Measurements from ENCODE around the gene EEA1. TPM values are rescaled to one million over a fixed set of nuclear protein-coding genes. Genes with fewer than 3 reads are reported as not detected.

EEA1 gene
- total and polyA plus RNA-seq, 11 donors = 5.1 to 45.5 (median 28.5) TPM

DNA sequence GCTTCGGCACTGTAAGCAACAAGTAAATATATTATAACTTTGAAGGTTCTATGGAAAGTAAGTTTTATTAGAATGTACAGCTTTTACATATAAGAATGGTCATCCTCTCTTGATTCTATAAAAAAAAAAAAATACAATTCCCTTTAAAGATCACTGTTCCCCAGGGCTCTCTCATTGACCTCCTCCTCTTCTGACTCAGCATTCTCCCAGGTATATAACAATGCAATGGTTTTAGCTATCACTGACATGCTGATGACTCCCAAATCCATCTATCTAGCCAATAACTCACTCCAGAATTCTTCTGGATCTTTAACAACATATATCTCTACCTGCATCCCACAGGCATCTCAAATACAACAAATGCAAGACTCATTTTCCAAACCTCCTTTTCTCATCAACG, 62.7 kb downstream of the EEA1 start:
- Histone ChIP-seq H3K27ac (no peak overlapping the region), H3K36me3 (peaks cover 0 to 32% (median 18%) of the 10 kb centered on the region in 9 donors), H3K9me3 (no peaks in the 10 kb centered on the region), H3K27me3 (no peaks in the 10 kb centered on the region), H3K4me3 (no peak overlapping the region), H3K4me1 (peaks cover 0 to 12% (median 0%) of the 10 kb centered on the region in 12 donors)
- ATAC-seq = no peak
- intact Hi-C loops (cut with DNase I) = no loop called here
- TF ChIP-seq POLR2A (IDR thresholded peaks at IDR 0.05) = no peak
- TF ChIP-seq, protein P1, sequence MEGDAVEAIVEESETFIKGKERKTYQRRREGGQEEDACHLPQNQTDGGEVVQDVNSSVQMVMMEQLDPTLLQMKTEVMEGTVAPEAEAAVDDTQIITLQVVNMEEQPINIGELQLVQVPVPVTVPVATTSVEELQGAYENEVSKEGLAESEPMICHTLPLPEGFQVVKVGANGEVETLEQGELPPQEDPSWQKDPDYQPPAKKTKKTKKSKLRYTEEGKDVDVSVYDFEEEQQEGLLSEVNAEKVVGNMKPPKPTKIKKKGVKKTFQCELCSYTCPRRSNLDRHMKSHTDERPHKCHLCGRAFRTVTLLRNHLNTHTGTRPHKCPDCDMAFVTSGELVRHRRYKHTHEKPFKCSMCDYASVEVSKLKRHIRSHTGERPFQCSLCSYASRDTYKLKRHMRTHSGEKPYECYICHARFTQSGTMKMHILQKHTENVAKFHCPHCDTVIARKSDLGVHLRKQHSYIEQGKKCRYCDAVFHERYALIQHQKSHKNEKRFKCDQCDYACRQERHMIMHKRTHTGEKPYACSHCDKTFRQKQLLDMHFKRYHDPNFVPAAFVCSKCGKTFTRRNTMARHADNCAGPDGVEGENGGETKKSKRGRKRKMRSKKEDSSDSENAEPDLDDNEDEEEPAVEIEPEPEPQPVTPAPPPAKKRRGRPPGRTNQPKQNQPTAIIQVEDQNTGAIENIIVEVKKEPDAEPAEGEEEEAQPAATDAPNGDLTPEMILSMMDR (IDR thresholded peaks at IDR 0.05) = no peak
- WGBS, 4 donors = 88 to 99% (median 96%) methylated on average over 2 of the region's 2 CpGs
- DNase-seq = no peak

DNA sequence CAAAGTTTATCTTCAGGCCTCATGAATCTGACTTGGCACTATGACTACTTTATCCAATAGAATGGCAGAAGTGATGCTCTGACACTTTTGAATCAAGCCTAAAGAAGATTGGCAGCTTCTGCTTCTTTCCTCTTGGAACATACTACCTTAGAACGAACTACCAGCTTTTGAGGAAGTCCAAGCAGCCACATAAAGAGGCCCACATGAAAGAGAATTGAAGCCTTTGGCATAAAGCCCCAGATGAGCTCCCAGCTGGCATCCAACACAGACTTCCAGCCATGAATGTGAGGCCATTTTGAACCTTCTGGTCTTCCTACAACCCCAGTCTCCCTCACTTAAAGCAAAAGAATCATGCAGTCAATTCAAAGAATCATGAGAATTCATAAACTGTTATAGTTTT, 65.8 kb downstream of the EEA1 start:
- no peak for DNase-seq
- no peak for TF ChIP-seq POLR2A (IDR thresholded peaks at IDR 0.05)
- TF ChIP-seq, protein P1 (IDR thresholded peaks at IDR 0.05) = no peak
- H3K4me1 ChIP-seq = peaks cover 0 to 10% (median 0%) of the 10 kb centered on the region in 12 donors
- no peak overlapping the region for H3K27ac ChIP-seq
- WGBS, 4 donors = 71 to 85% (median 77%) methylated on average over 1 of the region's 1 CpG
- H3K36me3 ChIP-seq = peaks cover 0 to 37% (median 24%) of the 10 kb centered on the region in 9 donors
- H3K4me3 ChIP-seq = no peak overlapping the region
- H3K27me3 ChIP-seq = no peaks in the 10 kb centered on the region
- intact Hi-C loops (cut with DNase I) = loop anchor here in 1 of 10 donors (5.0 kb wide), 1 partner anchor 64 kb away; the partner anchor contains the start of gene EEA1
- no peaks in the 10 kb centered on the region for H3K9me3 ChIP-seq
- no peak for ATAC-seq

DNA sequence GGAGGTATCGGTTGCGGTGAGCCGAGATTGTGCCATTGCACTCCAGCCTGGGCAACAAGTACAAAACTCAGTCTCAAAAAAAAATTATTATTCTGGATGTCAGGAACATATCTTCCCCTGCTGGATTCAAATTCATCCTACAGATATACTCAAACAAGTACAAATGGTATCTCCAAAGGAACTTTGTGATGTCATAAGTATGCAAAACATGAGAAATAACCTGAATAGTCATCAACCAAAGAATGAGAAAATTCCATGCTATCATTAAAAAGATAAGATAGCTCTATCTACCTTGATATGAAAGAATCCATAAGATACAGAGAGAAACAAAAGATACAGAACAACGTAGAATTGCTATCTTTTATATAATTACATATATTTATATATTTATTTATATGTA, 67.7 kb downstream of the EEA1 start:
- no peak for TF ChIP-seq POLR2A (IDR thresholded peaks at IDR 0.05)
- TF ChIP-seq, protein P1 (IDR thresholded peaks at IDR 0.05) = no peak
- 89 to 95% (median 90%) methylated on average over 4 of the region's 4 CpGs for WGBS, 4 donors
- intact Hi-C loops (cut with DNase I) = loop anchor here in 1 of 10 donors (5.0 kb wide), 1 partner anchor 66 kb away; the partner anchor contains the start of gene EEA1
- Histone ChIP-seq H3K27ac (no peak overlapping the region), H3K9me3 (no peaks in the 10 kb centered on the region), H3K4me3 (no peak overlapping the region), H3K36me3 (peaks cover 0 to 54% (median 32%) of the 10 kb centered on the region in 9 donors), H3K27me3 (no peaks in the 10 kb centered on the region), H3K4me1 (peaks cover 0 to 6% (median 0%) of the 10 kb centered on the region in 12 donors)
- DNase-seq = no peak
- no peak for ATAC-seq

DNA sequence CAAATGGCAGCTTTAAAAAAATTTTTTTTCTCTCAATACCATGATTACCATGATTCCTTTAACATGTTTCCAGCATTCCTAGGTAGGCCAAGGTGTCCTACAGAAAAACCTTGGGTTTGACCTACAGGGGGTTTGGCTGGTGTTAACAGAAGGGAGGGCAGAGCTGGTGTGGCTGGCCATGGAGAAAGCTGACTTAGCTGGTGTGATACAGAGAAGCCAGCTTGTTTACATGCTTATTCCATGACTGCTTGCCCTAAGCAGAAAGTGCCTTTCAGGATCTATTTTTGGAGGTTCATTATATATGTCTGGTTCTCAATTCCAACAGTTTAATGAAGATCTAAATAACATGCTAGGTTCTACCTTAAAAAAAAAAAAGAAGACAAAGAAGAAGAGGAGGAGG, 68.6 kb downstream of the EEA1 start:
- Histone ChIP-seq H3K27me3 (no peaks in the 10 kb centered on the region), H3K9me3 (no peaks in the 10 kb centered on the region), H3K4me3 (no peak overlapping the region), H3K36me3 (peaks cover 0 to 58% (median 37%) of the 10 kb centered on the region in 9 donors), H3K4me1 (peaks cover 0 to 6% (median 0%) of the 10 kb centered on the region in 12 donors), H3K27ac (no peak overlapping the region)
- intact Hi-C loops (cut with DNase I) = loop anchor here in 1 of 10 donors (5.0 kb wide), 1 partner anchor 67 kb away; the partner anchor contains the start of gene EEA1
- DNase-seq = no peak
- TF ChIP-seq, protein P1 (IDR thresholded peaks at IDR 0.05) = no peak
- no peak for TF ChIP-seq POLR2A (IDR thresholded peaks at IDR 0.05)
- ATAC-seq = peak in 2 of 4 donors; percentile 16 to 61
